DOHH2 (cell line): Measurements from ENCODE around the gene DCLK1.

Source experiments
- H3F3A ChIP-seq: fragments of 200-600 bp; sonication (generic), shearing (Covaris generic); 2 replicates; pipeline ENCODE4 v1.6.0; 2016; ENCODE audit warnings: antibody characterized with exemption, mild to moderate bottlenecking; ENCODE audit not compliant: control insufficient read depth, insufficient read depth
- H3K27ac ChIP-seq: fragments of 200-600 bp; sonication (generic); 2 replicates; pipeline ENCODE4 v1.5.1; 2014; ENCODE audit warnings: low read depth, mild to moderate bottlenecking, low read length, moderate library complexity
- H3K27me3 ChIP-seq: fragments of 200-600 bp; sonication (generic); 2 replicates; pipeline ENCODE4 v1.6.1; 2014; ENCODE audit warnings: mild to moderate bottlenecking, low read length, mixed read lengths; ENCODE audit not compliant: control insufficient read depth
- H3K36me3 ChIP-seq: fragments of 200-600 bp; sonication (generic); 2 replicates; pipeline ENCODE4 v1.6.1; 2014; ENCODE audit warnings: mild to moderate bottlenecking, low read length, moderate library complexity, mixed read lengths; ENCODE audit not compliant: control insufficient read depth
- H3K4me1 ChIP-seq: fragments of 200-600 bp; sonication (generic); 2 replicates; pipeline ENCODE4 v1.6.1; 2014; ENCODE audit warnings: mild to moderate bottlenecking, low read length, mixed read lengths; ENCODE audit not compliant: control insufficient read depth
- H3K4me2 ChIP-seq: fragments of 200-600 bp; sonication (generic); 2 replicates; pipeline ENCODE4 v1.6.0; 2014; ENCODE audit warnings: mild to moderate bottlenecking, low read length, moderate library complexity
- H3K4me3 ChIP-seq: fragments of 200-600 bp; sonication (generic); 2 replicates; pipeline ENCODE4 v1.5.1; 2014; ENCODE audit warnings: mild to moderate bottlenecking, low read length, mixed read lengths
- H3K79me2 ChIP-seq: fragments of 200-600 bp; sonication (generic); 2 replicates; pipeline ENCODE4 v1.6.1; 2014; ENCODE audit warnings: mild to moderate bottlenecking, low read length, mixed read lengths; ENCODE audit not compliant: control insufficient read depth
- H3K9me2 ChIP-seq: fragments of 200-600 bp; sonication (generic); replicated peaks from 2 replicates; pipeline ENCODE4 v1.6.1; 2014; ENCODE audit warnings: mild to moderate bottlenecking, low read length, mixed read lengths; ENCODE audit not compliant: control insufficient read depth
- H3K9me3 ChIP-seq: fragments of 200-600 bp; sonication (generic); 2 replicates; pipeline ENCODE4 v1.6.1; 2014; ENCODE audit warnings: antibody characterized with exemption, low read length, mixed read lengths; ENCODE audit not compliant: control insufficient read depth, insufficient read depth
- H4K20me1 ChIP-seq: fragments of 200-600 bp; sonication (generic); 2 replicates; pipeline ENCODE4 v1.6.0; 2014; ENCODE audit warnings: low read depth, mild to moderate bottlenecking, antibody characterized with exemption, low read length, moderate library complexity; ENCODE audit not compliant: control insufficient read depth, insufficient read depth
- CTCF ChIP-seq: fragments of 200-600 bp; sonication (generic); IDR thresholded peaks from one replicate; pipeline ENCODE4 v1.5.1; 2014; ENCODE audit warnings: antibody characterized with exemption, mild to moderate bottlenecking, low read depth, low read length; ENCODE audit not compliant: poor library complexity, severe bottlenecking
- EZH2phosphoT487 ChIP-seq: fragments of 200-600 bp; sonication (generic); IDR thresholded peaks from 2 replicates; pipeline ENCODE4 v1.6.1; 2017; ENCODE audit warnings: borderline replicate concordance, mild to moderate bottlenecking, antibody characterized with exemption, low read length, moderate library complexity, mixed read lengths

Gene DCLK1

GRCh38 chr13:35930665-35931631, 200.2 kb downstream of the DCLK1 start:
- Histone ChIP-seq H4K20me1 (no peaks in the 10 kb centered on the region), H3K27ac (no peak overlapping the region), H3K9me3 (peaks cover 5% of the 10 kb centered on the region; the same call in 1 of the 2 replicates), H3K4me2 (no peak overlapping the region), H3K9me2 (no peaks in the 10 kb centered on the region; the same call in 1 of the 2 replicates), H3K27me3 (no peaks in the 10 kb centered on the region), H3K79me2 (no peaks in the 10 kb centered on the region), H3K36me3 (no peaks in the 10 kb centered on the region), H3K4me1 (no peaks in the 10 kb centered on the region), H3K4me3 (no peak overlapping the region), H3F3A (no peaks in the 10 kb centered on the region)
- TF ChIP-seq CTCF (no peak), EZH2phosphoT487 (no peak)

- H3F3A ChIP-seq: no peaks in the 10 kb centered on the region
- H3K4me3 ChIP-seq: no peak overlapping the region
- no peaks in the 10 kb centered on the region for H3K36me3 ChIP-seq
- no peaks in the 10 kb centered on the region for H4K20me1 ChIP-seq
- no peaks in the 10 kb centered on the region for H3K9me3 ChIP-seq
- no peak overlapping the region for H3K27ac ChIP-seq
- H3K4me2 ChIP-seq: no peak overlapping the region
- H3K9me2 ChIP-seq: no peaks in the 10 kb centered on the region
- H3K4me1 ChIP-seq: no peaks in the 10 kb centered on the region
- no peak for TF ChIP-seq EZH2phosphoT487
- TF ChIP-seq CTCF: no peak
- H3K79me2 ChIP-seq: no peaks in the 10 kb centered on the region
- H3K27me3 ChIP-seq: no peaks in the 10 kb centered on the region
These were observed 203.6 kb downstream of the DCLK1 start for GRCh38 chr13:35927567-35928021.

GRCh38 chr13:35926859-35927530, 204.2 kb downstream of the DCLK1 start:
- Histone ChIP-seq H4K20me1 (no peaks in the 10 kb centered on the region), H3K4me2 (no peak overlapping the region), H3K27me3 (no peaks in the 10 kb centered on the region), H3K4me3 (no peak overlapping the region), H3K36me3 (no peaks in the 10 kb centered on the region), H3F3A (no peaks in the 10 kb centered on the region), H3K9me3 (no peaks in the 10 kb centered on the region), H3K4me1 (no peaks in the 10 kb centered on the region), H3K79me2 (no peaks in the 10 kb centered on the region), H3K9me2 (no peaks in the 10 kb centered on the region), H3K27ac (no peak overlapping the region)
- TF ChIP-seq EZH2phosphoT487 (no peak), CTCF (no peak)
